Ramos (cell line): ENCODE data around the gene AHI1.
"Not testable (repeated sequence)": the region's sequence is repeated elsewhere in the genome, so short reads cannot be mapped to it uniquely, and the experiment has no call there.

Source experiments
- in situ Hi-C: fragments of 300-500 bp; cut with MboI; formaldehyde crosslinking; loops from one replicate; pipeline ENCODE4 v1.14.3; 2022; ENCODE audit warnings: low sequenced_read_pairs; ENCODE audit not compliant: unreplicated experiment

AHI1 gene

GRCh38 chr6:135246412-135247012 lies 251.0 kb downstream of the AHI1 start:
- in situ Hi-C loops, result not testable (repeated sequence)

- in situ Hi-C loops, result no loop called here
These were observed 252.7 kb downstream of the AHI1 start for GRCh38 chr6:135244805-135245204.

GRCh38 chr6:135243871-135244796 lies 253.4 kb downstream of the AHI1 start:
- in situ Hi-C loops, result no loop called here

- in situ Hi-C loops, result no loop called here
These were observed 256.8 kb downstream of the AHI1 start for GRCh38 chr6:135240711-135241110.

- in situ Hi-C loops, result no loop called here
These were observed 260.8 kb downstream of the AHI1 start for GRCh38 chr6:135236732-135237131.

GRCh38 chr6:135236319-135236718 lies 261.2 kb downstream of the AHI1 start:
- in situ Hi-C loops, result no loop called here

GRCh38 chr6:135235716-135236115 lies 261.8 kb downstream of the AHI1 start:
- in situ Hi-C loops, result no loop called here

- in situ Hi-C loops, result no loop called here
These were observed 263.1 kb downstream of the AHI1 start for GRCh38 chr6:135234492-135234780.

GRCh38 chr6:135233686-135234491 lies 263.7 kb downstream of the AHI1 start:
- in situ Hi-C loops, result no loop called here
